Mucosa of rectum (tissue), 2 donors: ENCODE measurements around the gene IMPG2.

Experiments used
- H3K27ac ChIP-seq, 2 donors: one replicate each; pipeline ENCODE4 v1.7.0; 2013; ENCODE audit warnings: inconsistent platforms in 2 of 2, low read depth in 2 of 2, low read length in 2 of 2
- H3K27me3 ChIP-seq, 2 donors: one replicate each; pipeline ENCODE4 v1.7.0; 2013; ENCODE audit warnings: low read length in 2 of 2; ENCODE audit not compliant: control insufficient read depth in 2 of 2, insufficient read depth in 2 of 2
- H3K36me3 ChIP-seq, 2 donors: one replicate each; pipeline ENCODE4 v1.7.0; 2013; ENCODE audit warnings: low read length in 2 of 2; ENCODE audit not compliant: control insufficient read depth in 2 of 2, insufficient read depth in 2 of 2
- H3K4me1 ChIP-seq, 2 donors: one replicate each; pipeline ENCODE4 v1.7.0; 2013; ENCODE audit warnings: low read length in 2 of 2, mild to moderate bottlenecking in 1 of 2; ENCODE audit not compliant: control insufficient read depth in 2 of 2, insufficient read depth in 2 of 2
- H3K4me3 ChIP-seq, 2 donors: one replicate each; pipeline ENCODE4 v1.7.0; 2013; ENCODE audit warnings: low read length in 2 of 2
- H3K9ac ChIP-seq, 2 donors: one replicate each; pipeline ENCODE4 v1.7.0; 2013; ENCODE audit warnings: low read length in 2 of 2, low read depth in 1 of 2, mild to moderate bottlenecking in 1 of 2
- H3K9me3 ChIP-seq, 2 donors: one replicate each; pipeline ENCODE4 v1.7.0; 2013; ENCODE audit warnings: low read length in 2 of 2; ENCODE audit not compliant: control insufficient read depth in 2 of 2
- donor health status: healthy.
- donor health status: Normal muscosa, but diverticular disease.

Gene IMPG2

DNA sequence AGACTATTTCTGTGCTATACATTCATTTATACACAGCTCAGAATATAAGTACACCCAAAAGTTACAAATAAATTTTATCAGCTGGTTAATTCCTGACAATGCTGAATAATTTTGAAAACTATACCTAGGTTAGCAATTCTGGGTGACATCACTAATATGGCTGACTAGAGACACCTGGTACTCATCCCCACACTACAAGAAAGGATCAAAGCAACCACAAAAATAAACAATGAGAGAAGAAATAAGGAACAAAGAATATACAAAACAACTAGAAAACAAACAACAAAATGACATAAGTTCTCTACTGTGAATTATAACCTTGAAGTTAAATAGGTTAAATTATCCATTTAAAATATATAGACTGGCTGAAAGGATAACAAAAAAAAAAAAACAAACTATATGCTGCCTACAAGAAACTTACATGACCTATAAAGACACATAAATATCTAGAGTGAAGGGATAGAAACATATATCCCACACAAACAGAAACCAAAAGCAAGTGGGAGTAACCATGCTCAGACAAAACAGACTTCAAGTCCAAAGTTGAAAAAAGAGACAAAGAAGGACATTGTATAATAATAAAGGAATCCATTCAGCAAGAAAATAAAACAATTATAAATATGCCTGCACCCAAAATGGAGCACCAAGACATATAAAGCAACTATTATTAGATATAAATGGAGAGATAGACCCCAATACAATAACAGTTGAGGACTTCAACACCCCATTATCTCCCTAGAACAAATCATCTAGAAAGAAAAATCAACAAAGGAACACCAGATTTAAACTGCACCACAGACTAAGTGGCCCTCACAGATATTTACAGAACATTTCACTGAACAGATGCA lies 57.8 kb downstream of the IMPG2 start:
- no peaks in the 10 kb centered on the region for H3K27me3 ChIP-seq
- no peaks in the 10 kb centered on the region for H3K4me1 ChIP-seq
- no peaks in the 10 kb centered on the region for H3K9me3 ChIP-seq
- H3K9ac ChIP-seq, result no peak overlapping the region
- H3K36me3 ChIP-seq, result no peaks in the 10 kb centered on the region
- H3K4me3 ChIP-seq, result no peak overlapping the region
- no peak overlapping the region for H3K27ac ChIP-seq

DNA sequence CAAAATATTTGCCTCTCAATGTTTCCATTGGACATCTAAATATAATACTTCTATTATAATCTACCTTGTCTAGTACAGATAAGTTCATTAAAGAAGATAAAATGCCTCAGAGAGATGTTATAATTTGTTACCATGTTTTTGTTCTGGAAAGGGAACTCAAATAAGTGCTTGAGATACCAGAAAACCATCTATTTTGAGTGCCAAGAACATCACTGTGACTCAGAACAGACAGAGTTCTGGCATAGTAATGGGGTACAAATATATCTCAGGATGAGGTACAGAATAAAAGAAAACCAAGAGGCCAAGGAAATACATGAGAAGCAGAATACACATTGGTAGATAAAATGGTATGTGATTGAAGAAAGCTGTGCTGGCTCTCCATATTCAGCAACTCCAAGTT lies 58.9 kb downstream of the IMPG2 start:
- H3K27ac ChIP-seq, result no peak overlapping the region
- H3K4me1 ChIP-seq, result no peaks in the 10 kb centered on the region
- no peak overlapping the region for H3K9ac ChIP-seq
- H3K4me3 ChIP-seq, result no peak overlapping the region
- no peaks in the 10 kb centered on the region for H3K27me3 ChIP-seq
- no peaks in the 10 kb centered on the region for H3K9me3 ChIP-seq
- no peaks in the 10 kb centered on the region for H3K36me3 ChIP-seq

GRCh38 chr3:101259485-101260341 lies 60.7 kb downstream of the IMPG2 start:
- Histone ChIP-seq H3K4me1 (no peaks in the 10 kb centered on the region), H3K9me3 (no peaks in the 10 kb centered on the region)

GRCh38 chr3:101256511-101256910 lies 63.9 kb downstream of the IMPG2 start:
- Histone ChIP-seq H3K9ac (no peak overlapping the region), H3K27me3 (no peaks in the 10 kb centered on the region), H3K4me3 (no peak overlapping the region), H3K36me3 (no peaks in the 10 kb centered on the region), H3K4me1 (no peaks in the 10 kb centered on the region), H3K27ac (no peak overlapping the region), H3K9me3 (no peaks in the 10 kb centered on the region)

More at GRCh38 chr3:101259485-101260341, 60.7 kb downstream of the IMPG2 start:
- no peak overlapping the region for H3K4me3 ChIP-seq
- no peaks in the 10 kb centered on the region for H3K36me3 ChIP-seq
- H3K9ac ChIP-seq, result no peak overlapping the region
- H3K27me3 ChIP-seq, result no peaks in the 10 kb centered on the region
- H3K27ac ChIP-seq, result no peak overlapping the region

DNA sequence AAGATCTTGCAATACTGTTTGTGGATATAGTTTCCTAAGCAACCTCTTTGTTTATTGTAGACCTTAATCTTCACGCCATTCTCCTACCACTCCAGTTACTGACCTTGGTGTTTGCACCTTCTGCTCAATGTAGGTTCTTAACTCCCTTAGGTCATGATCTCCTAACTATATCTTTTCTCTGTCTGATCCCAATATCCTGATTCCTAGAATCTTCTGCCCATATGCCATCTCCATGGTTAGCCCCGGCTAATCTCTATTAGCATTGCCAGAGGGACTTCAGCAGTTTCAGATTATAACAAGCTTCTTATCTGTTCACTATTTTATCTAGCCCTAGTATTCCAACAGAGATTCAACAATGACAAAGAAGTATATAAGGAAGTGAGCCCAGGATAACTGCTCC lies 64.9 kb downstream of the IMPG2 start:
- Histone ChIP-seq H3K36me3 (no peaks in the 10 kb centered on the region), H3K9me3 (no peaks in the 10 kb centered on the region), H3K9ac (no peak overlapping the region), H3K27ac (no peak overlapping the region), H3K4me1 (no peaks in the 10 kb centered on the region), H3K27me3 (no peaks in the 10 kb centered on the region), H3K4me3 (no peak overlapping the region)

DNA sequence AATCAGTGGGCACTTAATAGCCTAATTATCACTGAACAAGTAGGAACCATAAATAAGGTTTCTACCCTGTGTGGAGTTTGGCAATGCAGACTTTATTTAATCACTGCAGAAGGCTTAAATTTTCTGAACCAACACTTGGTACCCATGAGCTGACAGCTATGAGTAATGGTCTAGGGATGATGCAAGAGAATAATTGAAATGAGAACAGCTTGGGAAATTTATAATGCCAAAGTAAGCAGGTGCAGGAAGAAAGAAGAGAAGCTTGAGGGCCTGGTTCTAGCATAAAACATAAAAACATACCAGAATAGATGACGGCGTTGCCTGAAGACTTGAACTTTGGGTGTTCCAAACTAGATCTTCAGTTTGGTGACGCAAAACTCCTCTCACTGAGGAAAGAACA lies 67.0 kb downstream of the IMPG2 start:
- Histone ChIP-seq H3K9ac (no peak overlapping the region), H3K4me3 (no peak overlapping the region), H3K9me3 (no peaks in the 10 kb centered on the region), H3K27me3 (no peaks in the 10 kb centered on the region), H3K27ac (no peak overlapping the region), H3K36me3 (no peaks in the 10 kb centered on the region), H3K4me1 (no peaks in the 10 kb centered on the region)

DNA sequence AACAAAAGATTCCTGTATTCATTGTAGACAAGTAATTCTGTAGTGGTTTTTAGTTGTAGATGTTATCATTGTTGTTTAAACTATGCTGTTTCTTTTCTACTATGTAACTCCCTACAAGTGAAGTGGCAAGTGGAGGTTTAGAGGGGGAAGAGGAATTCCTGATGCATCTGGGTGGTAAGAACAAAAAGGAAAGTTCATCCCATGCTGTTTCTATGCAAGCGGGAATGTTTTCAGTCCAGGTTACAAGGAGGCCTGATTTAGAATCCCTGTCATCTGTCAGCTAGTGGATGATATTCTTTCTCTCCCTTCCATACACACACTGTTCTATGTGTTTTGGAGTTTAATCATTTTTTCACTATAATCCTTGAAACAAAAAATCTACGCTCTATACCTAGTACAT lies 67.4 kb downstream of the IMPG2 start:
- H3K4me1 ChIP-seq, result no peaks in the 10 kb centered on the region
- H3K36me3 ChIP-seq, result no peaks in the 10 kb centered on the region
- no peak overlapping the region for H3K27ac ChIP-seq
- no peak overlapping the region for H3K4me3 ChIP-seq
- no peaks in the 10 kb centered on the region for H3K9me3 ChIP-seq
- no peaks in the 10 kb centered on the region for H3K27me3 ChIP-seq
- H3K9ac ChIP-seq, result no peak overlapping the region

DNA sequence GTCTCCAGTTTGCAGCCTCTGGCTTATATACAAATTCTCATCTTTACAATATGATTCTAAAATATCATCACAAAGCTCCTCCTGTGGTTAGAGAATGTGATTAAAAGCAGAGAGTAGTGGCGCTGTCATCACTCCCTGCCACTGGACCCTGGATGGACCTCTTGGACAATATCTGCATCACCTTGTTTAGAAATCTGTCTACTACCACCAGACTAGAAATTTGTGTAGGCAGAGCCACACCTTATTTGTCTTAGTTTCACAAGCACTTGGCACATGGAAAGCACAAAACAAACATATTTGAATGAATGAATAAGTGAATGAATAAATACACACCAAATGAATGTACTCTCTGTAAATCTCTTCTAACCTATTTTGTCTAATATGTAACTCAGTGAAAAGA lies 68.1 kb downstream of the IMPG2 start:
- H3K4me3 ChIP-seq, result no peak overlapping the region
- no peaks in the 10 kb centered on the region for H3K9me3 ChIP-seq
- no peaks in the 10 kb centered on the region for H3K4me1 ChIP-seq
- H3K36me3 ChIP-seq, result no peaks in the 10 kb centered on the region
- H3K27ac ChIP-seq, result no peak overlapping the region
- no peak overlapping the region for H3K9ac ChIP-seq
- H3K27me3 ChIP-seq, result no peaks in the 10 kb centered on the region

GRCh38 chr3:101251441-101251840 lies 68.9 kb downstream of the IMPG2 start:
- Histone ChIP-seq H3K27me3 (no peaks in the 10 kb centered on the region), H3K9ac (no peak overlapping the region), H3K4me1 (no peaks in the 10 kb centered on the region)

DNA sequence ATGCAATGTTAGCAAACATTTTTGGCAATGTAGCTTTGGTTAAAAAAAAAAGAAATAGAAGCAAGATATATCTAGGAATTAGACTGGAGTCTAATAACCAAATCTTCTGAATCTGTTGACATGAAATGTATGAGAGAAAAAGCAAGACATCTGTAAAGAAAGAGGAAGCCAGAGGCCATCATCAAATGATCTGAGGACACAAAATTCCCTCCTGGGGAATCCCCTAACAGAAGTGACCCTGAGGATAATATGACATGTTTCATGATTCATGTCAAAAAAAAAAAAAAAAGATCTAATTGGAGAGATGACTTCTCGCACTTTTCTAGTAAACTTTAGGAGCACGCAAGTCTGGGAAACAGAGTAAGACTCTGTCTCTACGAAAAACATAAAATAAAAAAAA lies 70.9 kb downstream of the IMPG2 start:
- Histone ChIP-seq H3K9me3 (no peaks in the 10 kb centered on the region), H3K36me3 (no peaks in the 10 kb centered on the region), H3K4me1 (no peaks in the 10 kb centered on the region), H3K4me3 (no peak overlapping the region), H3K9ac (no peak overlapping the region), H3K27me3 (no peaks in the 10 kb centered on the region), H3K27ac (no peak overlapping the region)

More at GRCh38 chr3:101251441-101251840, 68.9 kb downstream of the IMPG2 start:
- no peaks in the 10 kb centered on the region for H3K36me3 ChIP-seq
- H3K4me3 ChIP-seq, result no peak overlapping the region
- H3K9me3 ChIP-seq, result no peaks in the 10 kb centered on the region
- H3K27ac ChIP-seq, result no peak overlapping the region
